ENCODE measurements around the gene BIRC2.
"Not testable (repeated sequence)": the region's sequence is repeated elsewhere in the genome, so short reads cannot be mapped to it uniquely, and the experiment has no call there.

BIRC2 gene

DNA sequence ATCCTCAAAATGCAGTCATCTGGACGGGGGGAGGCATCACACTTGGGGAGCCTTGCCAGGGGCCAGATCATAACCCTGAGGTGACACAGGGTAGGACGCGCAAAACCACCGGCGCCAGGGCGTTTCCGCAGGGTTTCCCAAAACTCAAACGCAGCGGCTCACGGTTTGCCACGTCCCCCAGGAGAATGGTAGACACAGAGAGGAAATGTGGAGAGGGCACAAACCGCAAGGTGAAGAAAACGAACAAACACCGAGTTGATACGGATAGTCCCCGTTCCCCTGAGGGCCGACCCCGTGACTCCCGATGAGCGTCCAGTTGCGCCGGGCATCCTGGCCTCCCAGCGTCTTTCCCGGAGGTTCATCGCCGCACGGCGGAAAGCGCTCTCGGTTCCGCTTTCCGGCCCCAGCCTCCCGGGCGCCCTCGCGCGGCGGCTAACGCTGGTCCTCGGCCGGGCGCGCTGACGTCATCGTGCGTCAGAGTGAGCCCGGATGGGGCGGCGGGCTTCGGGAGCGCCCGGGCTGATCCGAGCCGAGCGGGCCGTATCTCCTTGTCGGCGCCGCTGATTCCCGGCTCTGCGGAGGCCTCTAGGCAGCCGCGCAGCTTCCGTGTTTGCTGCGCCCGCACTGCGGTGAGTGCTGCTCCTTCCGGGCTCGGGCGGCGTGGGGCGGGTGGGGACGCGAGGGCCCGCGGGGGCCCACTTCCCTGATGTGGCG, at the start of gene BIRC2:
Gene BIRC2 (plus strand): TSS at position 467 of the 714 bp plus-strand sequence. CDS start 2,641 bp downstream, outside the sequence.
- peak; percentile 95 for DNase-seq (ENCODE audit: extremely low read depth, insufficient read length)
- TF ChIP-seq, protein P1, sequence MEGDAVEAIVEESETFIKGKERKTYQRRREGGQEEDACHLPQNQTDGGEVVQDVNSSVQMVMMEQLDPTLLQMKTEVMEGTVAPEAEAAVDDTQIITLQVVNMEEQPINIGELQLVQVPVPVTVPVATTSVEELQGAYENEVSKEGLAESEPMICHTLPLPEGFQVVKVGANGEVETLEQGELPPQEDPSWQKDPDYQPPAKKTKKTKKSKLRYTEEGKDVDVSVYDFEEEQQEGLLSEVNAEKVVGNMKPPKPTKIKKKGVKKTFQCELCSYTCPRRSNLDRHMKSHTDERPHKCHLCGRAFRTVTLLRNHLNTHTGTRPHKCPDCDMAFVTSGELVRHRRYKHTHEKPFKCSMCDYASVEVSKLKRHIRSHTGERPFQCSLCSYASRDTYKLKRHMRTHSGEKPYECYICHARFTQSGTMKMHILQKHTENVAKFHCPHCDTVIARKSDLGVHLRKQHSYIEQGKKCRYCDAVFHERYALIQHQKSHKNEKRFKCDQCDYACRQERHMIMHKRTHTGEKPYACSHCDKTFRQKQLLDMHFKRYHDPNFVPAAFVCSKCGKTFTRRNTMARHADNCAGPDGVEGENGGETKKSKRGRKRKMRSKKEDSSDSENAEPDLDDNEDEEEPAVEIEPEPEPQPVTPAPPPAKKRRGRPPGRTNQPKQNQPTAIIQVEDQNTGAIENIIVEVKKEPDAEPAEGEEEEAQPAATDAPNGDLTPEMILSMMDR (IDR thresholded peaks at IDR 0.05; ENCODE audit: insufficient read depth, low read length, poor library complexity, severe bottlenecking), result peak; percentile 77
- H3K27me3 ChIP-seq (replicated peaks; ENCODE audit: control insufficient read depth, insufficient read depth, low read length), result no peaks in the 10 kb centered on the region
- H3K4me3 ChIP-seq (replicated peaks; ENCODE audit: low read depth, low read length), result peak within 1 kb of the TSS; percentile 86
- no peaks in the 10 kb centered on the region for H3K36me3 ChIP-seq (ENCODE audit: control insufficient read depth, insufficient read depth, low read length)

DNA sequence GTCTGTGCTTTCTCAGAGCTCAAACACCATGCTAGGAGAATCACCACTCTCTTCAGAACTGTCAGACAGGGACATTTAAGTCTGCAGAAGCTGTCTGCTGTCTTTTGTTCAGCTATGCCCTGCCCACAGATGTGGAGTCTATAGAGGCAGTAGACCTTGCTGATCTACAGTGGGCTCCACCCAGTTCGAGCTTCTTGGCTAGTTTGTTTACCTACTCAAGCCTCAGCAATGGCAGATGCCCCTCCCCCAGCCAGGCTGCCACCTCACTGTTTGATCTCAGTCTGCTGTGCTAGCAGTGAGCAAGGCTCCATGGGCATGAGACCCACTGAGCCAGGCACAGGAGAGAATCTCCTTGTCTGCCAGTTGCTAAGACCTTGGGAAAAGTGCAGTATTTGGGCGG, 46.2 kb upstream of the BIRC2 start:
- not testable (repeated sequence) for H3K36me3 ChIP-seq (ENCODE audit: control insufficient read depth, insufficient read depth, low read length); H3K27me3 ChIP-seq (replicated peaks; ENCODE audit: control insufficient read depth, insufficient read depth, low read length); DNase-seq (ENCODE audit: extremely low read depth, insufficient read length); H3K4me3 ChIP-seq (replicated peaks; ENCODE audit: low read depth, low read length)

DNA sequence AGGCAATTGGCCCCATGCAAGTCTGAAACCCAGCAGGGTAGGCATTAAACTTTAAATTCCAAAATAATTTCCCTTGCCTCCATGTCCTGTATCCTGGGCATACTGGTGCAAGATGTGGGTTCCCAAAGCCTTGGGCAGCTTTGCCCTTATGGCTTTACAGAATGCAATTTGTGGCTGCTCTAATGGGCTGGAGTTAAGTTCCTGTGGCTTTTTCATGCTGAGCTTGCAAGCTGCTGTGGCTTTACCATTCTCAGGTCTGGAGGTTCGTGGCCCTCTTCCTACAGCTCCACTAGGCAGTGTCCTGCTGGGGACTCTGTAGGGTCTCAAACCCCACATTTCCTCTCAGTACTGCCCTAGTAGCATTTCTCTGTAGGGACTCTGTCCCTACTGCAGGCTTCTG, 44.8 kb upstream of the BIRC2 start:
- no peaks in the 10 kb centered on the region for H3K27me3 ChIP-seq (replicated peaks; ENCODE audit: control insufficient read depth, insufficient read depth, low read length)
- no peaks in the 10 kb centered on the region for H3K36me3 ChIP-seq (ENCODE audit: control insufficient read depth, insufficient read depth, low read length)
- TF ChIP-seq, protein P1 (IDR thresholded peaks at IDR 0.05; ENCODE audit: insufficient read depth, low read length, poor library complexity, severe bottlenecking), result no peak
- DNase-seq (ENCODE audit: extremely low read depth, insufficient read length), result no peak
- no peak overlapping the region for H3K4me3 ChIP-seq (replicated peaks; ENCODE audit: low read depth, low read length)

DNA sequence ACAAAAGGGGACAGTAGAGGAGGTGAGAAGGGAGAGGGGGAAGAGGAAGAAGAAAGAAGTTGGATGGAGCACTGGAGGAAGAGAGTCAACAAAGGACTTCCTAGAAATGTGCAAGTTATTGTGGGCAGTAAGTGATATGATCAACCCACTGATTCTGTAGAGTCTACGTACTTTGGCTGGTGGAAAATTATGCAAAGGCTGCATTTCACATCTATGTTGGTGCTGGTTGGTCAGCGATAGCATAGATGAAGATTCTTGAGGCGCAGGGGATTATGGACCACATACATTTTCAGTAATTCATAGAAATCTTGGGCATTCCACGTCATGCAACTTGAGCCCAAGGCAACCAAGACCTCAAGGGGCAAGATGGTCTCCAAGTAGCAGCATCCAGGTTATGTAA, 42.3 kb upstream of the BIRC2 start:
- Histone ChIP-seq H3K27me3 (replicated peaks; ENCODE audit: control insufficient read depth, insufficient read depth, low read length) (no peaks in the 10 kb centered on the region), H3K36me3 (ENCODE audit: control insufficient read depth, insufficient read depth, low read length) (no peaks in the 10 kb centered on the region), H3K4me3 (replicated peaks; ENCODE audit: low read depth, low read length) (no peak overlapping the region)
- TF ChIP-seq, protein P1 (IDR thresholded peaks at IDR 0.05; ENCODE audit: insufficient read depth, low read length, poor library complexity, severe bottlenecking), result no peak
- no peak for DNase-seq (ENCODE audit: extremely low read depth, insufficient read length)

DNA sequence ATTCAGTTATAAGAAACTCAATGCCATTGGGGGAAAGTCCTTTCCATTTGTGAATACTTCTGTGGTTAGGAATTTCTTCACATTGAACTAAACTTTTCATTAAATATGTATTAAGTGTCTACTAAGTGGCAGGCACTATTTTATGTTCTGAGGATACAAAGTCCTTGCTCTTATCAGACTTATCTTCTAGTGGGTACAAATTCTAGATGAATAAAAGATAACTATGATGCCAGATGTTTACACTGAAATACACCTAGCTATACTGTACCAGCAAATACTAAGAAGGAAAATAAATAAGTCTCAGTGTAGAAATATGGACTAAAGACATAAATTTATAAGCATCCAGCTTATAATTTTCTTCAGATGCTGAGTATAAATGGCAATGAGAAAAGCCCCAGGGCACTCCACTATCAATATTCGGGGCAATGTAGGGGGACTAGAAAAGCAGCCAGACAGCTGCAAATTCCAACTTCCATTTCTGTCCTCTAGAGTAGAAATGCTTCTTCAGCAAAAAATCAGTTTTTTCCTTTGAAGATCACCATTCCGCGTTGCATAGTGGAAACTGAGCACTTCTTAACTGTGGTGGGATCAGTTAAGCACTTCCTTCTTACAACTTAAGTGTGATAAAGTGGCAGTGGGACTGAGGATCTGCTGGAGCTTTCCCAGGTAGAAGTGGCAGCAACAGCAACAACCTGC, 41.5 kb upstream of the BIRC2 start:
- H3K27me3 ChIP-seq (replicated peaks; ENCODE audit: control insufficient read depth, insufficient read depth, low read length), result no peaks in the 10 kb centered on the region
- H3K36me3 ChIP-seq (ENCODE audit: control insufficient read depth, insufficient read depth, low read length), result no peaks in the 10 kb centered on the region
- no peak overlapping the region for H3K4me3 ChIP-seq (replicated peaks; ENCODE audit: low read depth, low read length)
- DNase-seq (ENCODE audit: extremely low read depth, insufficient read length), result no peak
- TF ChIP-seq, protein P1 (IDR thresholded peaks at IDR 0.05; ENCODE audit: insufficient read depth, low read length, poor library complexity, severe bottlenecking), result no peak

DNA sequence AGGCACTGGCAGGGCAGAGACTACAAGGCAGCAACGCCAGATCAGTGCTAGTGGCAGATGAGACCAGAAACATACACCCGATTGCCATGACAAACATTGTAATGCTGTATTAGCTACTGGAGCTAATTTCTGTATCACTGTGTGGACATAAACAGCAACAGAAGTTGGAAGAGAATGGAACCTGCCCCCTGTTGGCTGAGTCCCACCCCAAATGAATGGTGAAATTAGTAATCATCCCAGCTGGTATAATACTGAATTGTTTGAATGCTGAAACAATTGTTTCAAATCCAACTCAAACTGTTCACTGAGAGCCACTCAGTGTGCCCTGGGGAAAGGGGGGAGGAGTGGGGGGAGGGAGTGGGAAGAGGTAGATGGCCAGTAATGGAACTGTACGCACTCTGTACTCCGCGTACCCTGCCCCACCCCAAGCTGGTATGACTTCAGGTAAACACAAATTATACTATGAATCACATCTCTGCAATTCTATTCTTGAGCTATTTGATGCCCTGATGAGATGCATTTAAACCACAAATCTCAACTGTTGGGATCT, 40.9 kb upstream of the BIRC2 start:
- TF ChIP-seq, protein P1 (IDR thresholded peaks at IDR 0.05; ENCODE audit: insufficient read depth, low read length, poor library complexity, severe bottlenecking), result peak; percentile 9
- no peak for DNase-seq (ENCODE audit: extremely low read depth, insufficient read length)
- Histone ChIP-seq H3K4me3 (replicated peaks; ENCODE audit: low read depth, low read length) (no peak overlapping the region), H3K36me3 (ENCODE audit: control insufficient read depth, insufficient read depth, low read length) (no peaks in the 10 kb centered on the region), H3K27me3 (replicated peaks; ENCODE audit: control insufficient read depth, insufficient read depth, low read length) (no peaks in the 10 kb centered on the region)
